NCI-H345 treated with DMSO at 0.1 percent for 48 hours (cell line): Measurements from ENCODE around the gene CDC42BPB.

Experiments
- DNase-seq: peaks from one replicate; lab custom pipeline; 2025; ENCODE audit not compliant: unreplicated experiment; lab: John Stamatoyannopoulos, UW

CDC42BPB gene, protein sequence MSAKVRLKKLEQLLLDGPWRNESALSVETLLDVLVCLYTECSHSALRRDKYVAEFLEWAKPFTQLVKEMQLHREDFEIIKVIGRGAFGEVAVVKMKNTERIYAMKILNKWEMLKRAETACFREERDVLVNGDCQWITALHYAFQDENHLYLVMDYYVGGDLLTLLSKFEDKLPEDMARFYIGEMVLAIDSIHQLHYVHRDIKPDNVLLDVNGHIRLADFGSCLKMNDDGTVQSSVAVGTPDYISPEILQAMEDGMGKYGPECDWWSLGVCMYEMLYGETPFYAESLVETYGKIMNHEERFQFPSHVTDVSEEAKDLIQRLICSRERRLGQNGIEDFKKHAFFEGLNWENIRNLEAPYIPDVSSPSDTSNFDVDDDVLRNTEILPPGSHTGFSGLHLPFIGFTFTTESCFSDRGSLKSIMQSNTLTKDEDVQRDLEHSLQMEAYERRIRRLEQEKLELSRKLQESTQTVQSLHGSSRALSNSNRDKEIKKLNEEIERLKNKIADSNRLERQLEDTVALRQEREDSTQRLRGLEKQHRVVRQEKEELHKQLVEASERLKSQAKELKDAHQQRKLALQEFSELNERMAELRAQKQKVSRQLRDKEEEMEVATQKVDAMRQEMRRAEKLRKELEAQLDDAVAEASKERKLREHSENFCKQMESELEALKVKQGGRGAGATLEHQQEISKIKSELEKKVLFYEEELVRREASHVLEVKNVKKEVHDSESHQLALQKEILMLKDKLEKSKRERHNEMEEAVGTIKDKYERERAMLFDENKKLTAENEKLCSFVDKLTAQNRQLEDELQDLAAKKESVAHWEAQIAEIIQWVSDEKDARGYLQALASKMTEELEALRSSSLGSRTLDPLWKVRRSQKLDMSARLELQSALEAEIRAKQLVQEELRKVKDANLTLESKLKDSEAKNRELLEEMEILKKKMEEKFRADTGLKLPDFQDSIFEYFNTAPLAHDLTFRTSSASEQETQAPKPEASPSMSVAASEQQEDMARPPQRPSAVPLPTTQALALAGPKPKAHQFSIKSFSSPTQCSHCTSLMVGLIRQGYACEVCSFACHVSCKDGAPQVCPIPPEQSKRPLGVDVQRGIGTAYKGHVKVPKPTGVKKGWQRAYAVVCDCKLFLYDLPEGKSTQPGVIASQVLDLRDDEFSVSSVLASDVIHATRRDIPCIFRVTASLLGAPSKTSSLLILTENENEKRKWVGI (N-terminal part only)

DNA sequence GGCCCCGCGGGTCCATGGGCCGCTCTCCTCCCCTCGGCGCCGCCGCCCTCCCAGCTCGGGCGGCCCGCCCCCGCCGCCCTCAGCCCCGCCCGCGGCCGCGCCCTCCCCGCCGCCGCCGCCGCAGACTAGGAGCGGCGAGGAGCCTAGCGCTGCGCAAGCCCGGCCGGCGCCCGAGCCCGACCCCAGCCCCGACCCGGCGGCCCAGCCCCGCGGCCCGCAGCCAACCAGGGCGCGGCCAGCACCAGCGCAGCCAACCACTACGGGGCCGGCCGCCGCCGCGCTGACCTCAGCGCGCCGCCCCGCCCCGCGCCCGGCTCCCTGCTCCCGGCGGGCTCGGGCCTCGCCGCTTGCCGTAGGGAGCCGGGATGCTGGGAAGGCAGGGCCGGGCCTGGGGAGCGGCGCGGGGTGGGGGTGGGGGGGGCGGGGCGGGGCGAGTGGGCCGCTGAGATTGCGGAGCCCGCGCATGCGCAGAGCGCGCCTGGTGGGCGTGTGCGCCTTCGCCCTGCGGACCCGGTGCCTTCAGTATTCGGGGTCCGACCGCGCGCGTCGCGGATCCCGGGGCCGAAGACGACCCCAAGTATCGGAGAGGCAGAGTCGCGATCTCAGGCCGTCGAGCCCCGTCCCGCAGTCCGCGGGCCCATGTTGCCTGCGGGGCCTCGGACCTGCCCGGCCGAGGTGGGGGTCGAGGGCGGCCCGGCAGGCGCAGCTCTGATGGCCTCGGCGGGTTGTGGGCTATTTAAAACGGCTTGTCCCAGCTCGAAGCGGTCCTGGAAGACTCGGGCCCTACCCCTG, at the start of gene CDC42BPB:
Gene CDC42BPB (minus strand): TSS at position 178 of the 792 bp plus-strand sequence. CDS start 376 bp downstream, outside the sequence.
- peak; percentile 80 for DNase-seq

DNA sequence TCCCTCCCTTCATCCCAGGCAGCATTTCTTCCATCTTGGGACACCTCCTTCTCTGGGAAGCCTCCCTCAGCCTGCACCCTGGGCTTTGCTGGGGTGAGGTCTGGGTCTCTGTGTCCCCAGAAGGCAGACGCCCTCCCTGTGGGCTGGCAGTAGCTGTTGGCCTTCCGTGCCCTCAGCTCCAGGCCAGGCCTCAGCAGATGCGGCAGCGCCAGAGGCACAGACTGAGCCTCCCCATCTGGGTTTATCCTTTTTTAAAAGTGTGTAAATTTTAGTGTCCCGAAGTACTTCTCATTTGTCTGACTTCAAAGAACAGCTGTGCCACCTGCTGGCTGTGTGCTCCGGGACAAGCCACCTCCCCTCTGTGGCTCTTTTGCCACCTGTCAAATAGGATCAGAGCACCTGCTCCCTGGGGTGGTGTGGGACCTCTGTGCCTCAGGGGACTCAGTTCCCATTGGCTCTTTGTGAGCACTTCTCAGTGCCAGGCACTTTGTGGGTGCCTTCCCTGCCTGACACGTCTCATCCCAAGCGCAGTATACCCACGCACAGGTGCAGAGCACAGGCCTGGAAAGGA, 48.3 kb upstream of the CDC42BPB start:
- peak; percentile 69 for DNase-seq

DNA sequence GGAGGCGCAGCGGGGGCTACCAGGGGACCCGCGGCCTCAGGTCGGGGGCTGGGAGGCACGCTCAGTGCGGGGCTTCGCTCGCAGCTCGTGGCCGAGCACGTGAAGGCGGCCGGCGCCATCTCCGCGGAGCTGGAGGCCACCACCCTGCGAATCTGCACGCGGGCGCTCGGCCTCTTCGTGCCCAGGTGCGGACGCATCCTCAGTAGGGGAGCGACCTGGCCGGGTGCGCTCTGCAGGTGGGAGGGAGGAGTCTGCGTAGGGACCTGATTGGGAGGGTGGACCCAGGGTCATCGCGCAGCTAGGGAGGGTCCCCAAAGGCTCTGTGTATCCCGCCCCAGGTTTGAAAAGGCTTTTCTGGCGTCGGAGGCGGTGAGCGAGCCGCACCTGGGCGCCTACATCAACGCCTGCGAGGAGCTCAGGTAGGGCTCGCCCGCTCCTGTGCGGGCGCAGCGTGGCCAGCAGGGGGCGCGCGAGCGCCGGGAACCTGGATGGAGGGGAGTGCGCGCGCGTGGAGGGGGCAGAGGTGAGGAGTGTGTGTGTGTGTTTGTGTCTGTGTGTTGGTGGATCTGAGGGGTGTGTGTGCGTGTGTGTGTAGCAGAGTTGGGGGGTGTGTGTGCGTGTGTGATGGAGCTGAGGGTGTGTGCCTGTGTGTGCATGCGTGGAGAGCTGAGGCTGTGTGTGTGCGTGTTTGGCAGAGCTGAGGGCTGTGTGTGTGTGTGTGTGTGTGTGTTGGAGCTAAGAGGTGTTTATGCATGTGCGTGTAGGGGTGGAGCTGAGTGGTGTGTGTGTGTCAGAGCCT, 47.5 kb upstream of the CDC42BPB start:
- DNase-seq, result peak; percentile 70

DNA sequence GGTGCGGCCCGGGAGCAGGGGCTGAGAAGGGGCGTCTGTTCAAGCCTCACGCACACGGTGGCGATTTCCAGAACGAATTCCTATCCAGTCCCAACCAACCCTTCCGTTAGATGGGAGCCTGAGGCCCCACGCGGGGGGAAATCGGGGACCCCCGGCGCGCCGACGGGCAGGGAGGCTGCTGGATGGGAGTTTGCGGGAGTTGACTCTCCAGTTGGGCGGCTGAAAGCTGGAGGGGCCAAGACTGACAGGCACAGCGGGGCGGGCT, 47.0 kb upstream of the CDC42BPB start:
- no peak for DNase-seq

DNA sequence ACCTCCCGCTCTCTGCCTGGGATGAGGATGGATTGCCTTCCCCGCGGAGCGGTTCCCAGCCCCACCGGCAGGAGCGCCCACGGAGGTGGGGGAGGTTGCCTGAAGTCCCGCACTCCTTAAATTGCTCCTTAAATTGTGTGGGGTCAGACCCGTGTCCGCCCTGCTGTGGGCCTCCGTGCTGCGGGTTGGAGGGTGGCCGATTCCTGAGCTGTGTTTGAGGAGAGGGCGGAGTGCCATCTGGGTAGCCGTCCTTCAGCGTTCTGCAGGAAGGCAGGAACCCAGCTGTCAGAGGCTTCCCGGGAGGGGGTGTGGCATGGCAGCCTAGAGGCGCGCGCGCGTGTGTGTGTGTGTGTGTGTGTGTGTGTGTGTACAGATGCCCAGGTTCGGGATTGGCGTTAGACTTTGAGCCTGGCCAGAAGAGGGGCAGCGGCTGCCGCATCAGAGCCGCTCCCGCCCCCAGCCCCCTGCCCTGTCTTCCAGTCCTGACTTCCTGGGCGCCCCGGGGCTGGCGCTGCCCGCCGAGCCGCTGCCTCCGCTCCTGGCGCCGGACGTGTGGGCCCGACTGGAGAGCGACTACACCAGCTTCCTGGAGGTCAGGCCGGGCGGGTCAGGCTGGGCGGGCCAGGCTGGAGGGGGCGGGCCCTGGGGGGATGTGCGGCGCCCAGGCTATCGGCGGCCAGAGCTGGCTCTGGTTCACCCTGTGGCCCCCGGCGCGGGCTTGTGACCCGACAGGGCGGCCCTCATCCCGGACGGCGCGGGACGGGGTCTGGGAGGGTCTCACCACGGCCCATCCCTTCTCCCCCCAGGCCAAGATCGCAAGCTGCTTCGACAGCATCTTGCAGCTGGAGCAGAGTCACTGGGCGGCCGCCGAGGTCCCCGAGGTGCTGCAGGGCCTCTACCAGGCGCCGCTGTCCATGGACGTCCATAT, 46.4 kb upstream of the CDC42BPB start:
- DNase-seq, result peak; percentile 24

DNA sequence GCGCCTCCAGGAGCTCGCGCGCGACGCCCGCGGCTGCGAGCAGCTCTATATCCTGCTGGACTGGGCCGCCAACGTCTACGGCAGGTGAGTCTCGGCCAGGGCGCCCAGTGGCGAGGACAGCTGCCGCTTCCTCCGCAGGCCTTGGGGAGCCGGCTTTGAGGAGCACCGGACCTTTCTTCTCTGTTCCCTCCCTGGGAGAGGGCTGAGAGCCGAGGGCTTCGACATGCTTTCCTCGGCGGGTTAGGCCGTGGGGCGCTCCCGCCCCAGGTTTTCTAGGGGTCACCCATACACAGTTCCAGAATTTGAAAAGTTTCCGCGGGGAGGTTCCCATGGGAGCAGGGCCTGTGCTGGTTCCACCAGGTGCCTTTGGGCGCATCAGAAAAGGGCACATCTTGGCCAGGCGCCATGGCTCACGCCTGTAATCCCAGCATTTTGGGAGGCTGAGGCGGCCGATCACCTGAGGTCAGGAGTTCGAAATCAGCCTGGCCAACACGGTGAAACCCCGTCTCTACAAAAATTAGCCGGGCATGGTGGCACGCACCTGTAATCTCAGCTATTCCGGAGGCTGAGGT, 45.4 kb upstream of the CDC42BPB start:
- DNase-seq, result no peak

DNA sequence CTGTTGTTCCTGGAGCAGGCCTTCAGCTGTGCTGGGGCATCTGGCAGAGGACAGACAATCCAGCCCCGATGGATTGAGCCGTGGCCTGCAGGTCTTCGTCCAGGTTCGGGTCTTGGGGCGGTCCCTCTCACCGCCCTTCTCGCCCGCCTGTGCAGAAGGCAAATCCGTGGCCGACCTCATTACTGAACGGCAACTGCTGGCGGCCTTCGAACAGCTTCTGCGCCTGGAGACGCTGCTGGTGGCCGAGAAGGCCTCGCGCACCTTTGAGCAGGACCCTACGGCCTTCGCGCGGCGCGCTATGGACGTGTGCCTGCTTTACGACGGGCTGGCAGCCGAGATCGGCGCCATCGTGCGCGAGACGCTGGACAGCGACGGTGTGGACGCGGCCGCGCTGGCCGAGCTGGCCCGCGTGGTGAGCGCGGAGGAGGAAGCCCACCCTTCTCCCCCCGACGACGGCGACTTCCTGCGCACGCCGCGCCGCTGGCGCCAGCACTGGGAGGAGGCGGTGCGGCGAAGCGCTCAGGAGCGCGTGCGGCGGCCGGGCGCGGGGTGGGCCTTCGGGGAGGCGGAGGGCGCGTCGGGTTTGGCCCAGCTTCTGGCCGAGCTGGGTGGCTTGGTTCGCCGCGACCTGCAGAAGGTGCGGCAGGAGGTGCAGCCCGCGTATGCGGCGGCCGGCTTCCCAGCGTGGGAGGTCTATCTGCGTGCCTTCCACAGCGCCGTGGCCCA, 44.8 kb upstream of the CDC42BPB start:
- no peak for DNase-seq

DNA sequence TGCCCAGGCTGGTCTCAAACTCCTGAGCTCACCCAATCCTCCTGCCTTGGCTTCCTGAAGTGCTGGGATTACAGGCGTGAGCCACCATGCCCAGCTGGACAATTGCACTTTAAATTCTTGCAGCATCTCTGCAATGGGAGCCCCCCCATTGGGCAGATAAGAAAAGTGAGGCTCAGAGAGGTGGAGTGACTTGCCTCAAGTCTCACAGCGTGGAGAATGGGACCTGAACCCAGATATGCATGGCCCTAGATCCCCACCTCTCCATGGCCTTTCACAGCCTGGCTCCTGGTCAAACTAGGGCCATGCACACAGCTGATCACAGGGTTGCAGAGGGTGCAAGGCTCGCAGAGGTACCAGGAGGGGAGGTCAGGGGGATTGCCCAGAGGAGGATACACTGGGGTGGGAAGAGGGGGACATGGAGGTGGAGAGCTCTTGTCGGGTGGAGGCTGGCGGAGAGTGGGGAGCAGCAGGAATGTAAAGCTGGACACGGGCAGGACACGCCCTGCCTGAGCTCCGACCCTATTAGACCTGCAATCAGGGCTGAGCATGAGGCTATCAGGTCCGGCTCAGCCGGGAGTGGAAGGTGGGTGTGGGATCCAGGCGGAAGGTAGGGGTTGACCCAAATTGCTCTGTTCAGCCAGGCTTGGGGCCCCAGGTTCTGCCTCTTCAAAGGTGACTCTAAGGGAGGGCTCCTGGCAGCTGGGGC, 44.1 kb upstream of the CDC42BPB start:
- DNase-seq, result no peak

DNA sequence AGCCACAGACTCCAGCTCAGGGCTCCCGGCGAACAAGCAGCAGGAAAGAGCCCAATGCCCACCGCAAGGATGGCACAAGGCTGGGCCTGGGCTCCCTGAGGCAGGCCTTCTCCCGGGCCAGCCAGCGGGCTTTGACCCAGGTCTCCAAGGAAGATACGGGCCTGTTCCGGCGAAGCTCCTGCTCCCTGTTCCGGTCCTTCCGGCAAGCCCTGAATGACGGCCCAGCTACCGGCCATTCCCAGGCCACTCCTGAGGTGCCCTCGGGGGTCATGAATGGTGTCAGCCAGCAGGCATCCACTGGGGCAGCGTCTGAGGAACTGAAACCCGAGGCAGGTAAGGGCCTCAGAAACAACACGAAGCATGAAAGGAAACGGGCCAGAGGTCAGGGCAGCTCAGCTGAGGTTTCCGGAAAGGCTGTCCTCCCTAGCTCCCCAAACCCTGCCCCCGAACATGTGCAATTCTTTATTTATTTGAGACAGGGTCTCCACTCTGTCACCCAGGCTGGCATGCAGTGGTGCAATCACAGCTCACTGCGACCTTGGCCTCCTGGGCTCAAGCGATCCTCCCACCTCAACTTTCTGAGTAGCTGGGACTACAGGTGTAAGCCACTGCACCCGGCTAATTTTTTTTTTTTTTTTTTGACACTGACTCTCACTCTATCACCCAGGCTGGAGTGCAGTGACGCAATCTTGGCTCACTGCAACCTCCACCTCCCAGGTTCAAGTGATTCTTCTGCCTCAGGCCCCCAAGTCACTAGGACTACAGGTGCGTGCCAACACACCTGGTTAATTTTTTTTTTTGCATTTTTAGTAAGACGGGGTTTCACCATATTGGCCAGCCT, 43.2 kb upstream of the CDC42BPB start:
- DNase-seq, result no peak

DNA sequence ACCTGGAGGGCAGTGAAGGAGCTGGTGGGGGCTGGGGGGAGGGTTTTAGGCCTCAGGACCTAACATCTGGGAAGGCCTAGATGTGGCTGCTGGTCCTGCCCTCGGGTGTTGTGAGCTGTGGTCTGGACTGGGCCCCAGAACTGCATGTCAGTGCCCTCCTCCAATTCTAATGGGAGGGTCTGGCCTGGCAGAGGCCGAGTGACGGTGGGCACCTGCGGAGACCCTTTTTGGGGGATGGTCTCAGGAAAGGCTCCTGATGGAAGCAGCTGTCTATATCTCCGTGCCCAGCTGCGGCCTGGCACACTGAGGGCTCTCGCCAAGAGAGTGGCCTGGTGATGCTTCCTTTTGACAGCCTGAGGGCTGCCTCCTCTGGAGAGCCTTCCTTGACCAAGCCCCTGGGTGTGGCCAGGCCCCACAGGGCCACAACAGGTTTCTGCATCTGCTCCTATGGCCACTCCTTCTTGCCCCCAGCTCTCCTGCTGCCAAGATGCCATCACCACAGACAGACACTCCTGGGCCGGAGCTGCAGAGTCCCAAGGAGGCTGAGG, 42.5 kb upstream of the CDC42BPB start:
- DNase-seq, result no peak

DNA sequence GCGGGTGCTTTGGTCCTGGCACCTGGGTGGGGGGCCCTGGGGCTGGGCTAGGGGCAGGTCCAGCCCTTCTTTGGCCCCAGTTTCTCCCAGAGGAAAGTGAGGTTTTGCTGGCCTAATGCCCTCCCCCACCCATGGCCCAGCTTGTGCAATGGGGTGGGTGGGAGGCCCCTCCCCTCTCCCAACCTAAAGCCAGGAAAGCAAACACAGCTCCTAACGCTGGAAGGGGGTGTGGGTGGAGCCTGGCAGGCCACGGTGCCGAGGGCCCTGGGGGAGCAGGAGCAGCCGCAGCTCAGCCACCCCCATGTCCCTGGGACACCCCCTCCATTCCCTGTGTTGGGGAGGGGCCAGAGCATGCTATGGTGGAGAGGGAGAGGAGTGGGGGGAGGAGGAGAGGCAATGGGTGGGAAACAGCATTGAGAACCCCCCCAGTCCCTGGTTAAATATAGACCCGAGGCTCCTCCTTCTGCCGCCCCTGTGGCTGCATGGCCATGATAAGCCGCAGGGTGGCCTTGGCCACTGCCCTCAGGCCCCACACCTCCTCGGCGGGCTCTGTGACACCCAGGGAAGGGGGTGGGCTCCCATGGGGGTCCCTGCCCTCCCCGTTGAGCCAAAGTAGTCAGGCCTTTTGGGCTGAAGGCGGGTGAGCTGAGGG, 41.9 kb upstream of the CDC42BPB start:
- DNase-seq, result no peak

DNA sequence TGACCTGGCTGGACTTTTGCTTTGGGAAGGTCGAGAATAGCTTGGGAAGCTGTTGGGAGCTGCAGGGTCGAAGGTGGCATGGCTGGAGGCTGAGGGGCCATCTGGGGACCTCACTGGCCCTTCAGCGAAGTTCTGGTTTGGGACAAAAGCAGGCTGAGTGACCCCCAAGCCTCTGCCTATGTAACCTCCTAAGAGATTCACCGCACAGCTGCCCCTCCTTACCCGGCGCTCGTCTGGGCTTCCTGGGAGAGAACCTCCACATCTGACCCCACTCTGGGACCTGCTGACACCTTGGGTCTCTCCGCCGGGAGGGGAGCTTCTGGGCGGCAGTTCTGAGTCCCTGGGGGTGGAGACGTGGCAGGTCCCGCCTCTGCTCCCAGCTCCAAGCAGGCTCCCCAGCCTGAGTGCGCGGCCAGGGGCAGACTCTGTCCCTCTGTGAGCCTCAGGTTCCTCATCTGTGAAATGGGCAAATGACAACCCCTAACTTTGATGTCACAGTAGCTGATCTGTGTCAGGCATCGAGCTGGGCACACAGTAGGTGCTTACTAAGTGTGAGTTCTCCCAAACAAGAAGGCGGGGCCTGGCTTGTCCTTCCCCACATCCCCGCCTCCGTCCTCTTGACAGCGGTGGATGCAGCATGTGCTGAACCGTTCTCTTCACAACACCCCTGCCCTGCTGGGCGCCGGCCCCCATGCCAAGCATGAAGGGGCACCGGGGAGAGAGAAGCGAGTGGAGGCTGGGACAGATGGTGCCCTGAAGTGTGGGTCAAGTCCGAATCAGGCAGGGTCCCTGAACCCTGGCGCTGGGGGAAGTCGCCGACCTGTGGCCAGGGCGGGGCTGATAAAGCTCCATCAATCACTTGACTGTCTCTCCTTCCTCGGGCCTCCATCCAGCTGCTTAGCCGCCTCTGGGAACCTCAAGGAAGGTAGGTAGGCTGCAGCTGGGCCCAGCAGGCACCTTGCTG, 40.9 kb upstream of the CDC42BPB start:
- no peak for DNase-seq

DNA sequence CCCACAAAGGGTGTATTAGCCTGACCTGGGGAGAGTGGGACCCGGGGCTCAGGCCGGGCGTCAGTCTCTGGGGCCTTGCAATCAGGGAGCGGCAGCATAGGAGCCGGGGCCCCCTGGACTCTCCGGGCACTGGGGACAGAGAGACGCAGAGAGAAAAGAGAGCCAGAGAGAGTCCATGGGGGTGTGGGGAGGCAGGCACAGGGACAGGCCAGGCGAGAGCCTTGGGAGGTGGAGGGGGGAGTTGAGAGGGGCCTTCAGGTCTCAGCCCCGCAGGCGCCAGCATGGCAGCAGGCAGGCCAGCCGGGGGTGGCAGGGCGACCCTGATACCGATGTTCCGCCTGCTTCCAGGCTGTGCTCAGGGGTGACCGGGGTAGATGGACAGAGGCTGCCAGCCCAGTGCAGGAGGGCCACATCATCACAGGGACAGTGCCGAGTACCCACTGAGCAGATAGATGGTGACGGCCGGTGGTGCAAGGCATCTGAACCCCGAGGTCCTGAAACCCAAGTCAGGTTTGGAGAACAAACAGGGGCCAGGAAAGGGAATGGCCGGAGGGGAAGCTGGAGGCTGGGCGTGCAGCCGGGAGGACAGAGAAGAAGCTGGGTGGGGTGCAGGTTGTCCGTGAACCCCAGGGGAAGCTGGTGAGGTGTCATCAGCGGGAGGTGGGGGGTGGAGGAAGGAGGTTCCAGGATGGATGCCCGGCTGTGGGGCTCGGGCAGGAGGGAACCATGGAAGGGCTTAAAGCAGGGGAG, 40.1 kb upstream of the CDC42BPB start:
- no peak for DNase-seq
